ENCODE results near the gene KCTD21. TPM values are rescaled to one million over a fixed set of nuclear protein-coding genes. Genes with fewer than 3 reads are reported as not detected.

KCTD21 gene
- total and polyA plus RNA-seq, 2 of the 4 experiments (the other 2 are of a cell fraction), result 12.2 to 12.5 TPM

- Histone ChIP-seq H3K9ac (ENCODE audit: low read depth, low read length) (no peak overlapping the region), H3K23ac (ENCODE audit: low read depth, low read length) (no peak overlapping the region), H3K36me3 (ENCODE audit: control insufficient read depth, insufficient read depth, low read length) (peaks cover 59% of the 10 kb centered on the region), H2BK5ac (ENCODE audit: low read depth, low read length, poor library complexity, severe bottlenecking) (no peak overlapping the region), H3K4ac (ENCODE audit: low read depth, low read length) (no peak overlapping the region), H3K4me1 (ENCODE audit: control insufficient read depth, insufficient read depth, low read length) (peaks cover 3% of the 10 kb centered on the region), H4K91ac (ENCODE audit: insufficient read depth, low read depth, low read length) (no peak overlapping the region), H3K56ac (ENCODE audit: extremely low read depth, insufficient read depth, low read length) (no peak overlapping the region), H3K4me3 (ENCODE audit: insufficient read depth, low read depth, low read length) (no peak overlapping the region), H4K8ac (ENCODE audit: low read depth in 2 of 2, low read length in 2 of 2) (no peak overlapping the region), H3K14ac (replicated peaks; ENCODE audit: low read depth, low read length) (no peak overlapping the region), H3K27me3 (ENCODE audit: control insufficient read depth, insufficient read depth, low read length) (no peaks in the 10 kb centered on the region), H3K18ac (ENCODE audit: low read depth, low read length) (no peak overlapping the region), H3K9me1 (ENCODE audit: insufficient read depth, low read length) (peaks cover 20% of the 10 kb centered on the region), H2AK9ac (replicated peaks; ENCODE audit: low read depth, low read length, poor library complexity) (no peak overlapping the region), H4K5ac (ENCODE audit: low read depth, low read length) (no peak overlapping the region), H2AK5ac (ENCODE audit: low read depth, low read length) (no peak overlapping the region), H3K79me1 (ENCODE audit: low read depth in 1 of 2, low read length in 2 of 2) (peaks cover 5 to 30% of the 10 kb centered on the region in 2 experiments; a peak in 2 of 4 replicates), H2BK20ac (ENCODE audit: low read depth, low read length) (no peak overlapping the region), H3K27ac (ENCODE audit: insufficient read depth, low read length) (no peak overlapping the region), H3K4me2 (ENCODE audit: low read depth, low read length) (no peak overlapping the region), H3K9me3 (ENCODE audit: control insufficient read depth, insufficient read depth, low read length) (no peaks in the 10 kb centered on the region), H2BK15ac (ENCODE audit: low read depth, low read length) (no peak overlapping the region), H2AFZ (replicated peaks; ENCODE audit: low read length, poor library complexity) (no peak overlapping the region), H4K20me1 (ENCODE audit: insufficient read depth, low read length) (peaks cover 17% of the 10 kb centered on the region), H2BK120ac (ENCODE audit: low read depth, low read length) (no peak overlapping the region)
- dilution Hi-C loops (cut with HindIII; ENCODE audit: low sequenced_read_pairs, unreplicated experiment) (no loop called here), intact Hi-C loops (cut with micrococcal nuclease) (no loop called here), in situ Hi-C loops (cut with MboI; ENCODE audit: low sequenced_read_pairs) (no loop called here)
- ATAC-seq (ENCODE audit: low read depth) (no peak), DNase-seq (no peak)
- POLR2A ChIA-PET (ENCODE audit: unreplicated experiment), result no interaction called here
- TF ChIP-seq CTCF (conservative IDR thresholded peaks at IDR 0.05; ENCODE audit: low read depth, low read length), result no peak
- no peak for TF ChIP-seq FOS (IDR thresholded peaks at IDR 0.05; ENCODE audit: low read depth, low read length)
- TF ChIP-seq CHD1 (IDR thresholded peaks at IDR 0.05; ENCODE audit: low read depth, low read length), result no peak
- no peak for TF ChIP-seq RCOR1 (IDR thresholded peaks at IDR 0.05; ENCODE audit: insufficient replicate concordance, low read length)
- WGBS, 2 experiments (ENCODE audit: extremely low coverage in 2 of 2, insufficient read length in 1 of 2), result no CpG with 5 or more reads among the region's 3 CpGs
- no TSS peak for BruUV-seq (replicated peaks)
- CTCF ChIA-PET, result interaction anchor here (0.8 kb wide), 1 partner anchor 348 kb away, joined by 4 read pairs; no protein-coding TSS in a partner anchor
Measured at GRCh38 chr11:78216021-78216420, 27.6 kb upstream of the KCTD21 start.
